Transverse colon (tissue), 4 donors: ENCODE results near the gene GBE1. TPM values are rescaled to one million over a fixed set of nuclear protein-coding genes. Genes with fewer than 3 reads are reported as not detected.

Experiments used
- DNase-seq: peaks from one replicate; pipeline ENCODE4 v3.0.0-alpha.2; 2019
- H3K27ac ChIP-seq, 4 donors: fragments of 200-600 bp; sonication (generic); 2 replicates each; pipeline ENCODE4 v1.5.1; 2016 to 2018; ENCODE audit warnings: inconsistent platforms in 4 of 4
- H3K27me3 ChIP-seq: fragments of 200-600 bp; sonication (generic); 2 replicates; pipeline ENCODE4 v1.5.1; 2017; ENCODE audit warnings: inconsistent platforms
- H3K36me3 ChIP-seq, 4 donors: fragments of 200-600 bp; sonication (generic); 2 replicates each; pipeline ENCODE4 v1.5.1; 2017 to 2019; ENCODE audit warnings: inconsistent platforms in 4 of 4
- H3K4me1 ChIP-seq, 4 donors: fragments of 200-600 bp; sonication (generic); 2 replicates each; pipeline ENCODE4 v1.5.1; 2017 to 2020; ENCODE audit warnings: inconsistent platforms in 4 of 4
- H3K4me3 ChIP-seq, 4 donors: fragments of 200-600 bp; sonication (generic); 1 replicate in 1 of 4; 2 replicates in 3 of 4; pipeline versions ENCODE4 v1.5.1 to v1.6.1; 2017 to 2019; ENCODE audit warnings: inconsistent platforms in 4 of 4
- H3K9me3 ChIP-seq, 2 donors: fragments of 200-600 bp; sonication (generic); 2 replicates each; pipeline ENCODE4 v1.5.1; 2017 to 2019; ENCODE audit warnings: inconsistent platforms in 2 of 2
- CTCF ChIP-seq, 5 experiments: fragments of 200-600 bp in 3 of 5; fragments of 450-650 bp in 2 of 5; sonication (generic) in 3 of 5; IDR thresholded peaks; 1 replicate in 2 of 5; 2 replicates in 3 of 5; pipeline ENCODE4 v1.5.1; 2016 to 2017; ENCODE audit warnings: antibody characterized with exemption in 5 of 5, inconsistent platforms in 3 of 5, mild to moderate bottlenecking in 2 of 5, moderate library complexity in 1 of 5
- EP300 ChIP-seq: sonication (generic); formaldehyde crosslinking; IDR thresholded peaks from one replicate; pipeline ENCODE4 v1.6.1; 2017; ENCODE audit warnings: antibody characterized with exemption, low read depth
- POLR2A ChIP-seq: fragments of 450-650 bp; IDR thresholded peaks from one replicate; pipeline ENCODE4 v1.6.1; 2016; ENCODE audit warnings: antibody characterized with exemption, mild to moderate bottlenecking, moderate library complexity
- POLR2AphosphoS5 ChIP-seq, 3 donors: sonication (generic); formaldehyde crosslinking; IDR thresholded peaks; one replicate each; pipeline ENCODE4 v1.6.1; 2016; ENCODE audit warnings: antibody characterized with exemption in 3 of 3
- WGBS, 2 donors: methylation state at CpG; one replicate each; pipeline ENCODE4 v1.1.5; 2018; ENCODE audit warnings: low coverage in 1 of 2; 5-methylcytosine and 5-hydroxymethylcytosine counted together
- in situ Hi-C, 4 donors: fragments of 200-750 bp; cut with MboI; loops; one replicate each; pipeline versions ENCODE4 v1.15.0 to v1.15.1; 2017; ENCODE audit warnings: low sequenced_read_pairs in 3 of 4, low pct_ligation_motif_present in 1 of 4, low pct_unique_long_range_greater_than_20kb in 1 of 4
- intact Hi-C: fragments of 100-400 bp; cut with DNase I; formaldehyde crosslinking; loops from one replicate; pipeline ENCODE4 v1.15.1; 2023; ENCODE audit warnings: low total_unique reads
- total RNA-seq, 4 donors: library from RNA; depleted of rRNA; stranded (reverse); fragments of >200 nt; gene quantifications; one replicate each; pipeline ENCODE4 v1.1.0, GENCODE V29; 2016

Gene GBE1
- total RNA-seq, 4 donors from 2014 or later = 3.0 to 24.3 (median 16.7) TPM

- Histone ChIP-seq H3K27me3 (no peaks in the 10 kb centered on the region), H3K9me3 (no peaks in the 10 kb centered on the region), H3K27ac (no peak overlapping the region), H3K36me3 (no peaks in the 10 kb centered on the region), H3K4me3 (no peak overlapping the region), H3K4me1 (no peaks in the 10 kb centered on the region)
- 95% methylated on average over 6 of the region's 6 CpGs for WGBS, 2 donors
- intact Hi-C loops (no loop called here), in situ Hi-C loops (no loop called here)
- DNase-seq = no peak
- TF ChIP-seq EP300 (no peak), POLR2A (no peak), CTCF (IDR thresholded peaks at IDR 0.05) (no peak), POLR2AphosphoS5 (IDR thresholded peaks at IDR 0.05) (no peak)
Measured at GRCh38 chr3:81726735-81727134, 34.7 kb downstream of the GBE1 start.

GRCh38 chr3:81726132-81726531 lies 35.3 kb downstream of the GBE1 start:
- Histone ChIP-seq H3K36me3 (no peaks in the 10 kb centered on the region), H3K27ac (no peak overlapping the region), H3K4me3 (no peak overlapping the region), H3K4me1 (no peaks in the 10 kb centered on the region), H3K9me3 (no peaks in the 10 kb centered on the region), H3K27me3 (no peaks in the 10 kb centered on the region)
- DNase-seq = no peak
- intact Hi-C loops (no loop called here), in situ Hi-C loops (no loop called here)
- TF ChIP-seq POLR2AphosphoS5 (IDR thresholded peaks at IDR 0.05) = no peak
- no peak for TF ChIP-seq POLR2A
- no peak for TF ChIP-seq EP300
- TF ChIP-seq CTCF (IDR thresholded peaks at IDR 0.05) = no peak
- WGBS, 2 donors = 81 to 83% methylated on average over 2 of the region's 2 CpGs

GRCh38 chr3:81723732-81724313 lies 37.6 kb downstream of the GBE1 start:
- in situ Hi-C loops (no loop called here), intact Hi-C loops (no loop called here)
- Histone ChIP-seq H3K27me3 (no peaks in the 10 kb centered on the region), H3K4me1 (no peaks in the 10 kb centered on the region), H3K36me3 (no peaks in the 10 kb centered on the region), H3K9me3 (no peaks in the 10 kb centered on the region), H3K27ac (no peak overlapping the region), H3K4me3 (no peak overlapping the region)
- 76 to 77% methylated on average over 4 of the region's 4 CpGs for WGBS, 2 donors
- TF ChIP-seq CTCF (IDR thresholded peaks at IDR 0.05) (no peak), POLR2AphosphoS5 (IDR thresholded peaks at IDR 0.05) (no peak), EP300 (no peak), POLR2A (no peak)
- DNase-seq = no peak

GRCh38 chr3:81718311-81718710 lies 43.1 kb downstream of the GBE1 start:
- in situ Hi-C loops = no loop called here
- H3K36me3 ChIP-seq = no peaks in the 10 kb centered on the region
- TF ChIP-seq EP300 (no peak), CTCF (IDR thresholded peaks at IDR 0.05) (no peak), POLR2AphosphoS5 (IDR thresholded peaks at IDR 0.05) (no peak), POLR2A (no peak)
- intact Hi-C loops = no loop called here
- DNase-seq = no peak
- peaks cover 0 to 7% (median 0%) of the 10 kb centered on the region in 4 donors for H3K4me1 ChIP-seq
- no peaks in the 10 kb centered on the region for H3K27me3 ChIP-seq
- no peak overlapping the region for H3K27ac ChIP-seq
- no peak overlapping the region for H3K4me3 ChIP-seq
- no peaks in the 10 kb centered on the region for H3K9me3 ChIP-seq
- 97 to 100% methylated on average over 1 of the region's 1 CpG for WGBS, 2 donors
